Neural progenitor cell (in vitro differentiated cells): ENCODE data around the gene CDK5RAP2. TPM values are rescaled to one million over a fixed set of nuclear protein-coding genes. Genes with fewer than 3 reads are reported as not detected.

Experiments
- DNase-seq: peaks from one replicate; pipeline ENCODE4 v3.0.0-alpha.2; 2016; ENCODE audit warnings: low spot score
- H2AFZ ChIP-seq: fragments of 200-600 bp; sonication (generic); replicated peaks from 2 replicates; pipeline ENCODE4 v1.6.1; 2016; ENCODE audit warnings: antibody characterized with exemption
- H3F3A ChIP-seq: fragments of 200-600 bp; sonication (generic); 2 replicates; pipeline ENCODE4 v1.6.1; 2016; ENCODE audit warnings: antibody characterized with exemption, low read depth
- H3K27ac ChIP-seq: fragments of 200-600 bp; sonication (generic); 2 replicates; pipeline ENCODE4 v1.5.1; 2016; ENCODE audit warnings: mild to moderate bottlenecking
- H3K27me3 ChIP-seq: fragments of 200-600 bp; sonication (generic); 2 replicates; pipeline ENCODE4 v1.6.1; 2016; ENCODE audit warnings: mild to moderate bottlenecking, moderate library complexity
- H3K36me3 ChIP-seq: fragments of 200-600 bp; sonication (generic); 2 replicates; pipeline ENCODE4 v1.5.1; 2016
- H3K4me1 ChIP-seq: fragments of 200-600 bp; sonication (generic); 2 replicates; pipeline ENCODE4 v1.6.1; 2016; ENCODE audit warnings: mixed run types
- H3K4me2 ChIP-seq: fragments of 200-600 bp; sonication (generic); 2 replicates; pipeline ENCODE4 v1.6.1; 2016
- H3K4me3 ChIP-seq: fragments of 200-600 bp; sonication (generic); 2 replicates; pipeline ENCODE4 v1.5.1; 2016
- H3K79me2 ChIP-seq: fragments of 200-600 bp; sonication (generic); 2 replicates; pipeline ENCODE4 v1.6.1; 2016; ENCODE audit warnings: low read depth
- H3K9ac ChIP-seq: fragments of 200-600 bp; sonication (generic); 2 replicates; pipeline ENCODE4 v1.6.1; 2016
- H3K9me3 ChIP-seq: fragments of 200-600 bp; sonication (generic); 2 replicates; pipeline ENCODE4 v1.5.1; 2016; ENCODE audit warnings: low read depth
- H4K20me1 ChIP-seq: fragments of 200-600 bp; sonication (generic); 2 replicates; pipeline ENCODE4 v1.6.1; 2016; ENCODE audit warnings: low read depth
- H3K27ac Mint-ChIP-seq: 3 replicates; pipeline ENCODE4 v1.8.0; 2021; ENCODE audit warnings: mixed read lengths
- H3K27me3 Mint-ChIP-seq: 2 replicates; pipeline ENCODE4 v1.8.0; 2022; ENCODE audit warnings: low read depth, mild to moderate bottlenecking, inconsistent platforms, moderate library complexity, mixed read lengths; ENCODE audit not compliant: insufficient read depth
- H3K36me3 Mint-ChIP-seq: 3 replicates; pipeline ENCODE4 v1.8.0; 2021; ENCODE audit warnings: mixed read lengths
- H3K4me1 Mint-ChIP-seq: 3 replicates; pipeline ENCODE4 v1.8.0; 2021; ENCODE audit warnings: mixed read lengths
- H3K4me3 Mint-ChIP-seq: 3 replicates; pipeline ENCODE4 v1.8.0; 2021; ENCODE audit warnings: mild to moderate bottlenecking, moderate library complexity, mixed read lengths
- H3K9me3 Mint-ChIP-seq: 3 replicates; pipeline ENCODE4 v1.8.0; 2020; ENCODE audit warnings: mixed read lengths
- CTCF ChIP-seq: fragments of 200-600 bp; sonication (generic); IDR thresholded peaks from 2 replicates; pipeline ENCODE4 v1.5.1; 2017; ENCODE audit warnings: antibody characterized with exemption, mild to moderate bottlenecking
- EZH2 ChIP-seq: fragments of 200-600 bp; sonication (generic); IDR thresholded peaks from 2 replicates; pipeline ENCODE4 v1.6.1; 2017; ENCODE audit warnings: antibody characterized with exemption, mild to moderate bottlenecking, moderate library complexity
- EZH2phosphoT487 ChIP-seq: fragments of 200-600 bp; sonication (generic); IDR thresholded peaks from 2 replicates; pipeline ENCODE4 v1.6.1; 2017; ENCODE audit warnings: antibody characterized with exemption
- total RNA-seq: library from RNA; depleted of rRNA; stranded (reverse); fragments of >200 nt; gene quantifications from 2 replicates; pipeline ENCODE4 v1.2.3, GENCODE V29; 2015; ENCODE audit warnings: low replicate concordance

The CDK5RAP2 gene
- total RNA-seq, 1 donor from 2014 or later: 62.5 TPM

- H3K4me3 ChIP-seq: no peak overlapping the region
- no peaks in the 10 kb centered on the region for H3K79me2 ChIP-seq
- TF ChIP-seq EZH2phosphoT487: no peak
- no peak for TF ChIP-seq EZH2
- H3K27ac ChIP-seq: no peak overlapping the region
- no peaks in the 10 kb centered on the region for H3K9me3 ChIP-seq
- no peaks in the 10 kb centered on the region for H3K27me3 ChIP-seq
- Mint-ChIP-seq H3K27me3 (no peaks in the 10 kb centered on the region), H3K27ac (no peak overlapping the region), H3K9me3 (no peaks in the 10 kb centered on the region), H3K36me3 (peaks cover 27% of the 10 kb centered on the region), H3K4me1 (no peaks in the 10 kb centered on the region), H3K4me3 (no peak overlapping the region)
- DNase-seq: no peak
- H2AFZ ChIP-seq: no peak overlapping the region
- peaks cover 5% of the 10 kb centered on the region for H3K36me3 ChIP-seq
- H3K4me2 ChIP-seq: no peak overlapping the region
- no peaks in the 10 kb centered on the region for H3K4me1 ChIP-seq
- no peak overlapping the region for H3K9ac ChIP-seq
- peaks cover 7% of the 10 kb centered on the region for H3F3A ChIP-seq
- no peaks in the 10 kb centered on the region for H4K20me1 ChIP-seq
Measured at GRCh38 chr9:120473608-120474007, 106.4 kb downstream of the CDK5RAP2 start.

- no peak overlapping the region for H3K27ac Mint-ChIP-seq
- Histone ChIP-seq H3K27me3 (no peaks in the 10 kb centered on the region), H3K4me1 (no peaks in the 10 kb centered on the region), H4K20me1 (no peaks in the 10 kb centered on the region), H3F3A (no peaks in the 10 kb centered on the region), H2AFZ (no peak overlapping the region), H3K36me3 (no peaks in the 10 kb centered on the region), H3K27ac (no peak overlapping the region), H3K9ac (no peak overlapping the region), H3K4me3 (no peak overlapping the region), H3K79me2 (no peaks in the 10 kb centered on the region), H3K4me2 (no peak overlapping the region), H3K9me3 (no peaks in the 10 kb centered on the region)
- TF ChIP-seq CTCF (no peak), EZH2 (no peak)
- no peaks in the 10 kb centered on the region for H3K9me3 Mint-ChIP-seq
- no peak overlapping the region for H3K4me3 Mint-ChIP-seq
- H3K27me3 Mint-ChIP-seq: no peaks in the 10 kb centered on the region
- peaks cover 36% of the 10 kb centered on the region for H3K36me3 Mint-ChIP-seq
- no peak for DNase-seq
- no peaks in the 10 kb centered on the region for H3K4me1 Mint-ChIP-seq
Measured at GRCh38 chr9:120465685-120466407, 114.1 kb downstream of the CDK5RAP2 start.

GRCh38 chr9:120464887-120465421, 115.0 kb downstream of the CDK5RAP2 start:
- peaks cover 35% of the 10 kb centered on the region for H3K36me3 Mint-ChIP-seq
- H3K27ac Mint-ChIP-seq: no peak overlapping the region
- peaks cover 2% of the 10 kb centered on the region for H3K27me3 Mint-ChIP-seq
- no peaks in the 10 kb centered on the region for H3K79me2 ChIP-seq
- TF ChIP-seq CTCF: no peak
- no peak for TF ChIP-seq EZH2
- no peak for TF ChIP-seq EZH2phosphoT487
- no peak for DNase-seq
- H4K20me1 ChIP-seq: no peaks in the 10 kb centered on the region
- H3K4me1 Mint-ChIP-seq: no peaks in the 10 kb centered on the region
- H3K4me3 Mint-ChIP-seq: no peak overlapping the region
- no peaks in the 10 kb centered on the region for H3F3A ChIP-seq
- no peaks in the 10 kb centered on the region for H3K4me1 ChIP-seq
- no peak overlapping the region for H3K9ac ChIP-seq
- no peaks in the 10 kb centered on the region for H3K9me3 ChIP-seq
- H3K27me3 ChIP-seq: no peaks in the 10 kb centered on the region
- H3K9me3 Mint-ChIP-seq: no peaks in the 10 kb centered on the region
- H2AFZ ChIP-seq: no peak overlapping the region
- no peak overlapping the region for H3K27ac ChIP-seq
- H3K36me3 ChIP-seq: no peaks in the 10 kb centered on the region
- H3K4me3 ChIP-seq: no peak overlapping the region
- H3K4me2 ChIP-seq: no peak overlapping the region
